Lung (tissue), 12 donors: ENCODE data around the gene SLC44A5. TPM values are rescaled to one million over a fixed set of nuclear protein-coding genes. Genes with fewer than 3 reads are reported as not detected.
A peak's percentile ranks its signal among the peaks of the same experiment; 100 is the strongest.

Experiments used
- ATAC-seq: fragments of 200-7000 bp; cut with Tn5 transposase; one replicate; pipeline ENCODE4 v1.9.1; 2020; ENCODE audit warnings: moderate number of reproducible peaks; ENCODE audit not compliant: insufficient read depth, low FRiP score
- DNase-seq, 3 donors: peaks; one replicate each; pipeline ENCODE4 v3.0.0-alpha.2; 2013 to 2017
- H3K27ac ChIP-seq, 2 donors: one replicate each; pipeline ENCODE4 v1.5.1; 2013; ENCODE audit warnings: mild to moderate bottlenecking in 2 of 2, moderate library complexity in 2 of 2, control low read depth in 1 of 2, inconsistent platforms in 1 of 2, low read depth in 1 of 2, low read length in 1 of 2
- H3K27me3 ChIP-seq, 3 donors: one replicate each; pipeline ENCODE4 v1.5.1; 2013; ENCODE audit warnings: low read length in 2 of 3; ENCODE audit not compliant: control insufficient read depth in 3 of 3, insufficient read depth in 3 of 3
- H3K36me3 ChIP-seq, 4 donors: one replicate each; pipeline ENCODE4 v1.5.1; 2013; ENCODE audit warnings: low read length in 4 of 4, mild to moderate bottlenecking in 1 of 4, moderate library complexity in 1 of 4; ENCODE audit not compliant: control insufficient read depth in 4 of 4, insufficient read depth in 4 of 4
- H3K4me1 ChIP-seq, 5 donors: one replicate each; pipeline ENCODE4 v1.5.1; 2013; ENCODE audit warnings: low read length in 5 of 5, mild to moderate bottlenecking in 2 of 5, moderate library complexity in 1 of 5; ENCODE audit not compliant: control insufficient read depth in 5 of 5, insufficient read depth in 5 of 5
- H3K4me3 ChIP-seq: one replicate; pipeline ENCODE4 v1.5.1; 2013; ENCODE audit warnings: mild to moderate bottlenecking, control low read depth, moderate library complexity
- H3K9ac ChIP-seq, 2 donors: one replicate each; pipeline ENCODE4 v1.5.1; 2013; ENCODE audit warnings: low read length in 2 of 2, control low read depth in 1 of 2; ENCODE audit not compliant: insufficient read depth in 1 of 2
- H3K9me3 ChIP-seq, 4 donors: one replicate each; pipeline ENCODE4 v1.5.1; 2013; ENCODE audit warnings: low read length in 3 of 4, mild to moderate bottlenecking in 1 of 4, moderate library complexity in 1 of 4; ENCODE audit not compliant: control insufficient read depth in 4 of 4, insufficient read depth in 3 of 4
- WGBS, 2 donors: extraction: QIAGEN DNeasy Blood & Tissue Kit; methylation state at CpG; one replicate each; pipeline ENCODE4 v1.1.7; 2013; 5-methylcytosine and 5-hydroxymethylcytosine counted together
- polyA plus RNA-seq, 2 donors: library from polyadenylated mRNA; stranded (reverse); fragments of 200-250 nt; gene quantifications; one replicate each; pipeline ENCODE4 v1.2.1, GENCODE V29; 2013
- total RNA-seq, 2 donors: library from RNA; depleted of rRNA in 1 of 2; stranded (reverse); fragments of >200 nt in 1 of 2; gene quantifications; one replicate each; pipeline ENCODE4 v1.2.1, GENCODE V29; 2014 to 2021
- TF ChIP-seq, protein P1 (sequence below): IDR thresholded peaks from 2 replicates; pipeline ENCODE4 v1.5.1; 2012; ENCODE audit warnings: mild to moderate bottlenecking; ENCODE audit errors: control extremely low read depth, extremely low read depth
- donor health status: control.
- donor health status: control.
- donor health status: Bipolar disorder and iron deficiency.
- donor health status: healthy.
- donor health status: DM: yes; HTN: yes; CAD: no.

The SLC44A5 gene
- total and polyA plus RNA-seq, 4 donors, result 0.10 to 1.6 (median 0.43) TPM

DNA sequence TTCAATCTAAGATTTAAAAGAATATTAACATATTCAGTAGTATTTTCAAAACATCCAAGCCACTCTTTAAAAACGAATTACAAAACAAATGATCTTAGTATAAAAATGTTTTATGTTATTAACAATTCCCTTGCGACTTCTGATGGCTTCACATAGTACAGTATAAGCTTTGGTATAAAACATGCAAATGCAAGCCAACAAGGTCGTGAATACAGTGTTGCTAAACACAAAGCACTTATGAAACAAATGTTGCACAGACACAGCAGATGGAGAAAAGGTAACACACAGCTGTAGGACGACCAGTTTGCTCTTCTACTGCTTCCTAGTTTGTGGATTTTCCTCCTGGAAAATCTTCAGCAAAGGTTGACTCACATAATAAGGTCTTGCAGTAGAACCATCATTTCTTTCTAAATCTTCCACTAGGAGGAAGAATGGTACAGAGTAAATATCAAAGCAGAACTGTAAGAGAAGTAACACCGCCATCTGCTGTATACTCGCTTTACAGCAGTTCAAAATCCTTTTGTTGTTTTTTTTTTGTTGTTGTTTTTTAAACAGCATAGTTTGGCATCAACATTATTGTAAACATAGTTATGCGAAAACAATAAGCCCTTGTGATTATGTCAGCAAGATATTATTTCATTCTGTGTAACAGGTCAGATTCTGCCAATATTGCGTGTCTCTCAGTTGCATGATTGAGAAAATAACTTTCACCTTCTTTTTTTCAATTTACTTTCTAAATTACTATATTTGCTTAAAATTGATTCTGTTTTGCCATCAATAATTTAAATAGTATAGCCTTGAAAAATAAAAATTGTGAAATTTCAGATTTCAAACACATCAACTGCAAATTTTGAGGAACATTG, 407.3 kb downstream of the SLC44A5 start:
- Histone ChIP-seq H3K27ac (no peak overlapping the region), H3K4me1 (no peaks in the 10 kb centered on the region), H3K4me3 (no peak overlapping the region), H3K36me3 (no peaks in the 10 kb centered on the region), H3K9ac (no peak overlapping the region), H3K27me3 (peaks cover 0 to 4% (median 0%) of the 10 kb centered on the region in 3 donors), H3K9me3 (no peaks in the 10 kb centered on the region)
- peak; percentile 47 for ATAC-seq
- 32 to 33% methylated on average over 8 of the region's 8 CpGs for WGBS, 2 donors
- TF ChIP-seq, protein P1, sequence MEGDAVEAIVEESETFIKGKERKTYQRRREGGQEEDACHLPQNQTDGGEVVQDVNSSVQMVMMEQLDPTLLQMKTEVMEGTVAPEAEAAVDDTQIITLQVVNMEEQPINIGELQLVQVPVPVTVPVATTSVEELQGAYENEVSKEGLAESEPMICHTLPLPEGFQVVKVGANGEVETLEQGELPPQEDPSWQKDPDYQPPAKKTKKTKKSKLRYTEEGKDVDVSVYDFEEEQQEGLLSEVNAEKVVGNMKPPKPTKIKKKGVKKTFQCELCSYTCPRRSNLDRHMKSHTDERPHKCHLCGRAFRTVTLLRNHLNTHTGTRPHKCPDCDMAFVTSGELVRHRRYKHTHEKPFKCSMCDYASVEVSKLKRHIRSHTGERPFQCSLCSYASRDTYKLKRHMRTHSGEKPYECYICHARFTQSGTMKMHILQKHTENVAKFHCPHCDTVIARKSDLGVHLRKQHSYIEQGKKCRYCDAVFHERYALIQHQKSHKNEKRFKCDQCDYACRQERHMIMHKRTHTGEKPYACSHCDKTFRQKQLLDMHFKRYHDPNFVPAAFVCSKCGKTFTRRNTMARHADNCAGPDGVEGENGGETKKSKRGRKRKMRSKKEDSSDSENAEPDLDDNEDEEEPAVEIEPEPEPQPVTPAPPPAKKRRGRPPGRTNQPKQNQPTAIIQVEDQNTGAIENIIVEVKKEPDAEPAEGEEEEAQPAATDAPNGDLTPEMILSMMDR, result peak; percentile 33
- DNase-seq, result peak in 2 of 3 donors; percentile 50 to 70

DNA sequence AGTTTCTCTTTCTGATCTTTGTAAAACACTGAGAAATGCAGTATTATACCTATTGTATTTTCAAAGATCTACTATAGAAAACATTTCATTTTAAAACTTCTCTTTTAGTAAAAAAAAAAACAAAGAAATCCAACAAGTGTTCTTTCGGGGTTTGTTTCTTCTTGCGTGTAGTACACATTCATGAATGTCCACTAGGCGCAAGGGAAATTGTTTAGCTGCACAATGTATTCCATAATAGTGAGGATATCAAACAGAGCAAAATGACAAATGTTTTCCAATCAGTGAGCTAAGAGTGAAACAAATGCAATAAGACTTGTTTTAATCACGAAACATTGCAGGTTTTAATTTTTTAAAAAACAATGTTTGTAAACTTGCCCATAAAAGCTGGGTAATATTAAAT, 408.2 kb downstream of the SLC44A5 start:
- ATAC-seq, result no peak
- H3K4me1 ChIP-seq, result no peaks in the 10 kb centered on the region
- peaks cover 0 to 8% (median 0%) of the 10 kb centered on the region in 3 donors for H3K27me3 ChIP-seq
- H3K9me3 ChIP-seq, result no peaks in the 10 kb centered on the region
- H3K4me3 ChIP-seq, result no peak overlapping the region
- H3K27ac ChIP-seq, result no peak overlapping the region
- no peak overlapping the region for H3K9ac ChIP-seq
- TF ChIP-seq, protein P1, result no peak
- 90 to 94% methylated on average over 4 of the region's 4 CpGs for WGBS, 2 donors
- no peak for DNase-seq
- H3K36me3 ChIP-seq, result no peaks in the 10 kb centered on the region

DNA sequence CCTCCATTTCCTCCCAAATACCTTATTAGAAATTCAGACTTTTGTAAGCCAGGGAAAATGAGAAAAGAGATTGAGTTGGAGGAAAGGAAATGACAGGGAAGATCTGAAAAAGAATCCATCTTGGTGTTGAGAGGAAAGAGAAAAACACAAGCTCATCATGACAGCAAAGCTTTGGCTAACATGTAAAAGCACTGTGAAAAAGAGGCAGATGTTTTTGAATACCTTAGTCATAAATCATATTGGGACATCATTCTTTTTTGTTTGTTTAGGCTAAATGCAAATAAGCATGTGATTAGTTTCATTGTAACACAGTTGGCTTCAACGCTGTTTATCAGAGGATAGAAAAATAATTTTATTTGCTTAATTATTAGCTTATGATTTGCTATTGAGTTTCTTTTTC, 412.2 kb downstream of the SLC44A5 start:
- no peak overlapping the region for H3K27ac ChIP-seq
- no peaks in the 10 kb centered on the region for H3K9me3 ChIP-seq
- WGBS, 2 donors, result 89 to 97% methylated on average over 1 of the region's 1 CpG
- H3K36me3 ChIP-seq, result no peaks in the 10 kb centered on the region
- H3K27me3 ChIP-seq, result peaks cover 0 to 8% (median 0%) of the 10 kb centered on the region in 3 donors
- TF ChIP-seq, protein P1, result no peak
- DNase-seq, result no peak
- no peak overlapping the region for H3K4me3 ChIP-seq
- no peaks in the 10 kb centered on the region for H3K4me1 ChIP-seq
- H3K9ac ChIP-seq, result no peak overlapping the region
- ATAC-seq, result no peak
